ENCODE data around the gene STMN1.

DNA sequence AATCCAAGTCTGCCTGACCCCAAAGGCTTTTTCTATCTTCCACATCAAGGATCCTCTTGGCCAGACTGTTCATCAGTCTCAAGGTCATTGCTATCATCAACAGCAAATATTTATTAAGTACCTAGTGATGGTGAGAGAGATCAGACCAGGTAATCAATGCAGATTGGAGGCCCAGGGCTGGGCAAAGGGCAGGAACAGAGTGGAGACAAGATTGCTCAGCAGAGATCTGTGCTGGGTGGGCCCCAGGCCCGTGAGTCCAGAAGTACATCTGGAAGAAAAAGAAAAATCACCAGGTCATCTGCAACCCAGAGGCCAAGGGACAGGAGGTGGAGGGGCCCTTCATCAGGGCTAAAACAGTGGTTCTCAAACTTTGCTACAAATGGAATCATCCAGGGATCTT is 20.6 kb downstream of the STMN1 start:
- no peak for TF ChIP-seq ZNF274 (IDR thresholded peaks at IDR 0.05; ENCODE audit: low read depth, low read length)
- no peak for TF ChIP-seq SUZ12 (IDR thresholded peaks at IDR 0.05; ENCODE audit: extremely low read depth, insufficient read depth, insufficient read length)

Data from NT2/D1 (cell line).